ENCODE data around the gene SLC39A10. TPM values are rescaled to one million over a fixed set of nuclear protein-coding genes. Genes with fewer than 3 reads are reported as not detected.
"Not testable (repeated sequence)": the region's sequence is repeated elsewhere in the genome, so short reads cannot be mapped to it uniquely, and the experiment has no call there.

Gene SLC39A10
- total RNA-seq, 2 experiments from 2014 or later = 25.6 to 25.8 TPM

DNA sequence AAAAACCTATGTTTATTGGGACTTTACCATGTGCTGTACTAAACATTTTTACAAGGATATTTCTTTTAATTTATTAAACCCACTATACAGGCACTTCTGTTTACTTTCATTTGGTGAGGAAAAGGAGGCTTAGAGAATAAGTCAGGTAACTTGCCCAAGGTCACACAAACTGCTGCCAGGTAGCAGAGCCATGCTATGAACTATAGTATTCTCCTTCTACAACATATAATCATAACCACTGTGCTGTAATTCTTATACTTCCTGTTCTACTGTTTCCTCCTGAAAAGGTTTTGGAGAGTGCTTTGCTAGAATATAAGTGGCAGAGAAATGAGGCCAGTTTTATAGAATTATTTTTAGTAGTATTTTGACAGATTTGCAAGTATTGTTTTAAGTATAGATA is 29.5 kb downstream of the SLC39A10 start:
- intact Hi-C loops (cut with micrococcal nuclease) = no loop called here
- CTCF ChIA-PET = interaction anchor here (0.6 to 1.4 kb wide), 3 partner anchors 27 to 382 kb away, joined by 3 to 5 read pairs (median 3); partner anchors contain the start of gene DNAH7
- Mint-ChIP-seq H3K27ac (no peak overlapping the region), H3K4me1 (ENCODE audit: low read depth) (peaks cover 40% of the 10 kb centered on the region), H3K36me3 (ENCODE audit: low read depth) (peaks cover 34% of the 10 kb centered on the region), H3K27me3 (no peaks in the 10 kb centered on the region), H3K4me3 (no peak overlapping the region), H3K9me3 (peaks cover 15% of the 10 kb centered on the region)
- TF ChIP-seq CTCF (IDR thresholded peaks at IDR 0.05) = no peak
- POLR2A ChIA-PET = no interaction called here
- no peak for ATAC-seq
- no peak for DNase-seq

DNA sequence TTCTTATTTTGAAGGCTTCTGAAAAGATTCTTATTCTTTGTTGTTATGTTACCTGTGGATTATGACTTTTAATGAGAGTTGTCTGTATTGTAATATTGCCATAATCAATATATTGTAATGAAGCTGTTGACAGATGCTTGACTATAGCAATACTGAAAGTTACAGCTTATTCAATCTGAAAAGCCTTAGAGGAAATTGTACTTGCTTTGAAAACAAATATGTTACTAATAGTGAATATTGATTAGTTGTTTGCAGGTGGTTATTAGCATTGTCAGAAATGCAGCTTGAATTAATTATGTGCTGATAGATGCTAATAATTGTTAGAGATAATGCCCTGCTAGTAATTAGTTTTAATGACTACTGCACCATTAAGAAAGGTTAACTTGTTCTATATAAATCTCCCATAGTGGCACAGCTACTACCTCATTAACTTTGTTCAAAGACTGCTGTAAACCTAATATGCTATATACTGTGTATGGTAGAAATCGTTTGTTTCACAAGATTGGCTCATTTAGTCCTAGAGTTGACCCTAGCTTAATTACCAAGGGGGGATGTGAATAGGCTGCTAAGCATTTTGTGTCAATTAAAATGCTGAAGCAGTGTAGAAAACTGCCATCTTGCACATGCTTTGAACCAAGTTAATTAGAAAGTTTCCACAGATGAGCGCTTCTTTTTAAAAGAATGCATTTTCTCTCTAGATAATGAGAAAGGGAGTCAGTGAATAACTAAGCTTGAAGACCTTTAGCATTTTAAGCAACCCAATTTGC is 30.5 kb downstream of the SLC39A10 start:
- H3K4me1 Mint-ChIP-seq (ENCODE audit: low read depth) = peaks cover 42% of the 10 kb centered on the region
- H3K27ac Mint-ChIP-seq = no peak overlapping the region
- no peak overlapping the region for H3K4me3 Mint-ChIP-seq
- ATAC-seq (no peak), DNase-seq (no peak)
- peaks cover 20% of the 10 kb centered on the region for H3K9me3 Mint-ChIP-seq
- no peak for TF ChIP-seq CTCF (IDR thresholded peaks at IDR 0.05)
- ChIA-PET POLR2A (no interaction called here), CTCF (interaction anchor here (0.6 to 1.5 kb wide), 5 partner anchors 10 to 381 kb away, joined by 3 to 5 read pairs (median 3); partner anchors contain the start of gene DNAH7)
- intact Hi-C loops (cut with micrococcal nuclease) = no loop called here
- no peaks in the 10 kb centered on the region for H3K27me3 Mint-ChIP-seq
- peaks cover 41% of the 10 kb centered on the region for H3K36me3 Mint-ChIP-seq (ENCODE audit: low read depth)

GRCh38 chr2:195692531-195692930 is 35.5 kb downstream of the SLC39A10 start:
- ATAC-seq; H3K27me3 Mint-ChIP-seq; H3K27ac Mint-ChIP-seq; H3K4me3 Mint-ChIP-seq; DNase-seq; POLR2A ChIA-PET; intact Hi-C loops (cut with micrococcal nuclease); CTCF ChIA-PET: not testable (repeated sequence)
- Mint-ChIP-seq H3K36me3 (ENCODE audit: low read depth) (peaks cover 60% of the 10 kb centered on the region), H3K9me3 (peaks cover 32% of the 10 kb centered on the region), H3K4me1 (ENCODE audit: low read depth) (peaks cover 35% of the 10 kb centered on the region)

GRCh38 chr2:195694553-195694952 is 37.5 kb downstream of the SLC39A10 start:
- TF ChIP-seq CTCF (IDR thresholded peaks at IDR 0.05) = no peak
- H3K27me3 Mint-ChIP-seq = no peaks in the 10 kb centered on the region
- intact Hi-C loops (cut with micrococcal nuclease) = no loop called here
- no peak overlapping the region for H3K4me3 Mint-ChIP-seq
- peaks cover 44% of the 10 kb centered on the region for H3K4me1 Mint-ChIP-seq (ENCODE audit: low read depth)
- ChIA-PET POLR2A (no interaction called here), CTCF (interaction anchor here (1.0 kb wide), 1 partner anchor 373 kb away, joined by 3 read pairs; no protein-coding TSS in a partner anchor)
- no peak overlapping the region for H3K27ac Mint-ChIP-seq
- no peak for DNase-seq
- peaks cover 39% of the 10 kb centered on the region for H3K9me3 Mint-ChIP-seq
- ATAC-seq = no peak
- peaks cover 70% of the 10 kb centered on the region for H3K36me3 Mint-ChIP-seq (ENCODE audit: low read depth)

- ChIA-PET POLR2A (no interaction called here), CTCF (no interaction called here)
- TF ChIP-seq CTCF (IDR thresholded peaks at IDR 0.05) = no peak
- no peaks in the 10 kb centered on the region for H3K27me3 Mint-ChIP-seq
- DNase-seq = no peak
- H3K4me1 Mint-ChIP-seq (ENCODE audit: low read depth) = peaks cover 44% of the 10 kb centered on the region
- no peak overlapping the region for H3K4me3 Mint-ChIP-seq
- no peak for ATAC-seq
- intact Hi-C loops (cut with micrococcal nuclease) = no loop called here
- H3K27ac Mint-ChIP-seq = no peak overlapping the region
- H3K9me3 Mint-ChIP-seq = peaks cover 42% of the 10 kb centered on the region
- H3K36me3 Mint-ChIP-seq (ENCODE audit: low read depth) = peaks cover 73% of the 10 kb centered on the region
Observed at GRCh38 chr2:195695002-195695631, 38.1 kb downstream of the SLC39A10 start.
